Middle frontal gyrus (tissue), 1 donor: ENCODE data around the gene KRTAP9-1.
"Not testable (repeated sequence)": the region's sequence is repeated elsewhere in the genome, so short reads cannot be mapped to it uniquely, and the experiment has no call there.

Experiments used
- DNase-seq: peaks from one replicate; pipeline ENCODE4 v3.0.0-alpha.2; 2015; ENCODE audit warnings: low spot score; ENCODE audit errors: extremely low spot score

The KRTAP9-1 gene, protein sequence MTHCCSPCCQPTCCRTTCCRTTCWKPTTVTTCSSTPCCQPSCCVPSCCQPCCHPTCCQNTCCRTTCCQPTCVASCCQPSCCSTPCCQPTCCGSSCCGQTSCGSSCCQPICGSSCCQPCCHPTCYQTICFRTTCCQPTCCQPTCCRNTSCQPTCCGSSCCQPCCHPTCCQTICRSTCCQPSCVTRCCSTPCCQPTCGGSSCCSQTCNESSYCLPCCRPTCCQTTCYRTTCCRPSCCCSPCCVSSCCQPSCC

DNA sequence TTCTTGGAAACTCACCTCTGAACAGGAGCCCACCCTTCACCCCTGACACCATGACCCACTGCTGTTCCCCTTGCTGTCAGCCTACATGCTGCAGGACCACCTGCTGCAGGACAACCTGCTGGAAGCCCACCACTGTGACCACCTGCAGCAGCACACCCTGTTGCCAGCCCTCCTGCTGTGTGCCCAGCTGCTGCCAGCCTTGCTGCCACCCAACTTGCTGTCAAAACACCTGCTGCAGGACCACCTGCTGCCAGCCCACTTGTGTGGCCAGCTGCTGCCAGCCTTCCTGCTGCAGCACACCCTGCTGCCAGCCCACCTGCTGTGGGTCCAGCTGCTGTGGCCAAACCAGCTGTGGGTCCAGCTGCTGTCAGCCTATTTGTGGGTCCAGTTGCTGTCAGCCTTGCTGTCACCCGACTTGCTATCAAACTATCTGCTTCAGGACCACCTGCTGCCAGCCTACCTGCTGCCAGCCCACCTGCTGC, at the start of gene KRTAP9-1:
KRTAP9-1 (plus strand) TSS at position 51 of the 482 bp plus-strand sequence; CDS start at position 51, 0 bp downstream.
- DNase-seq, result not testable (repeated sequence)

DNA sequence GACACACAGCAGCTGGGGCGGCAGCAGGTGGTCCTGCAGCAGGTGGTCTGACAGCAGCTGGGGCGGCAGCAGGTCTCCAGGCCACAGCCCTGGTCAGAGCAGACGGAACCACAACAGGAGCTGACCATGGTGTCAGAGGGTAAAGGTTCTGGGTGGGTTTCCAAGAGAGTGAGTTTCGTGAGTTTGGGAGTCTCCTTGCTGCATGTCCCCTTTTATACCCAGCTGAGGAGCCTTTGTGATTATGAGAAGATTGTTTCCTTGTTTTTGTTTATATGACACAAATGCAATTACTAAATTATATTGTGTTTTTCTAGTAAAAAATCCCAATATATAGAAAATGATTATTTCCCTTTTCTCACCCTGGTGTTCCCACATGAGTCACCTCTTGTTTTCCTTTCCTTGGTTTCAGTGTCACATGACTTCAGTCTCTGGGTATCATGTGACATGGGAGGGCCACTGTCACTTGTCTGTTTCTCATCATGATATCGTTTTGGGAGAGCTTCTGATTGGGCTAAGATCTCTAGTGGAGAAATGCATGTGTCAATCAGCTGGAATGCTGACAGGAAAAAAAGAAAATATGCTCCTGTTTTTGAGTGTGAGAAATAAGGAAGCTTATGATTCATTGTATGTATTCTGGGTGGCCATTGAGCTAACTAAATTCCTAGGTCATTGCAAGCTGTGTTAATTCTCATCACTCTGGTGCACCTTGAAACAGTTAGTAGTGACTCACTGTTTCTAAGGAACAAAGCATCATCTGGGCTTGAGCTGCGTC, 49.1 kb upstream of the KRTAP9-1 start, which contains the start of gene KRTAP4-6:
KRTAP4-6 (minus strand) TSS at position 185 of the 772 bp plus-strand sequence; CDS start at position 128, 57 bp downstream.
- DNase-seq, result no peak

DNA sequence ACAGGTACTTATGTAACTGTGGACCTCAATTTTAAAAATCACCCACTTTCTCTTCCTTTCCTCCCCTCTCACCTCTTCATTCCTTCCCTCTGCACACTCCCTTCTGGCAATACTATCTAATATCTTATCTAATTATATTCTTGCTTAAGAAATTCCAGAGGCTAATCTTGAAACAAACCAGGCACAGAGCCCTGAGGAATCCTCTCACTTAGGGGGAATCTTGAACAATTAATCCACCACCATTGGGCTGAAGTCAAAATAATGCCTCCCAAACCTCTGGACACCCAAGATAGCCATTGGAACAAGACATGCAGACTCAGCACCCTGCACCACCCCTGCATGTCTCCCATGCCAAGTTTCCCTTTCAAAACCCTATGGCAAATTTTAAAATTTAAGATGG, 48.3 kb upstream of the KRTAP9-1 start:
- DNase-seq, result no peak

DNA sequence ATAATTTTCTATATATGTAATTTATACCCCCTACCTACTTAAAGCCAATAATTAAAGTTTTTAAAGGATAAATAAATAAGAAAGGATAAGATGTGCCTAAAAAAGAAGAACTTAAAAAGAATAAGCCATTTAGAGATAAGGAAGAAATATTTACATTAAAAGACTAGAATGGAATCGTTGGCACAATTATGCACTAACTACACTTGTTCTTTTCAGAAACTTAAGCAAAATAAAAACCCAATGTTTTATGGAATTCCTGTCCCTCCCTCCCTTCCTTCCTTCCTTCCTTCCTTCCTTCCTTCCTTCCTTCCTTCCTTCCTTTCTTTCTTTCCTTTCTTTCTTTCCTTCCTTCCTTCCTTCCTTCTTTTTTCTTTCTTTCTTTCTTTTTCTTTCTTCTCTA, 44.8 kb upstream of the KRTAP9-1 start:
- no peak for DNase-seq

DNA sequence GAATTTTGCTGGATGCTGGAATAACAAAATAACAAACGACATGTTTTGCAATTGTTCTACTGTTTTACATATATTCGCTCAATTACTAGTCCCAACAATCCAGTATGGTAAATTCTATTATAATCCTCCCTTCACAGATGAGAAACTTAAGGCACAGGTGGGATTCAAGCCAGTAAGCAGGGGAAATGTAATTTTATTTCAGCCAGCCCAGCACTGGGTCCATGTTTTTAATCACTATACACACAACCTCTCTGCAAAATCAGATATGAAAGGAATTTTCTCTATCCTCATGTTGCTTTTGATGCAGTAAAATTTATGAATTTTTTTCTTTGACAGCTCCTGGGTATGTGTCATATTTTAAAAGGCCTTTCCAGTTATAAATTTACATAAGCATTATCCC, 44.4 kb upstream of the KRTAP9-1 start:
- DNase-seq, result no peak

DNA sequence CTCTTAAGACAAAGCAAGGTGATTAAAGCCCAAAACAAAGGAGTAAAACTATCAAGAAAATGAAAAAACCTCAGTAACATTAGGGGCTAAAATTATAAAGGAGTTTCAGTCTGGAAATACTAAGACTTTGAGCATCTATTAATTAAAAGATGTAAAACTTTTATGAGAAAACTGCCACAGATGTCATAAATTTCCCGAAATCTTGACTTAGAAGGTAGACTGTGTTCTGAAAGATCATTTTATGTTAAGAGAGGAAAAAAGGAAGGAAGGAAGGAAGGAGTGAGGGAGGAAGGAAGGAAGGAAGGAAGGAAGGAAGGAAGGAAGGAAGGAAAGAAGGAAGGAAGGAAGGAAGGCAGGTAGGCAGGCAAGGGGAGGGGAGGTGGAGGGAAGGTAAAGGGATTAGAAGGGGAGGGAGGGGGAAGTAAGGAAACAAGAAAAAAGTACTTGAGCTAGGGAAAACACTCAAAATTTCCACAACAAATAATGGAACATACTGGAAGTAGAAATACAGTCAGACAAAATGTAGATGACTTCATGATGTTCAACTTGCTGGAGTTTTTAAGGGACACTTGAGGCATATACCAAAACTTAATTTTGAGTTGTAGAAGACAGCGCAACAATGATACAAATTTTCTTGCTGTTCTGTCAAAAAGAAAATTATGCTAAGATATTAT, 42.0 kb upstream of the KRTAP9-1 start:
- no peak for DNase-seq

DNA sequence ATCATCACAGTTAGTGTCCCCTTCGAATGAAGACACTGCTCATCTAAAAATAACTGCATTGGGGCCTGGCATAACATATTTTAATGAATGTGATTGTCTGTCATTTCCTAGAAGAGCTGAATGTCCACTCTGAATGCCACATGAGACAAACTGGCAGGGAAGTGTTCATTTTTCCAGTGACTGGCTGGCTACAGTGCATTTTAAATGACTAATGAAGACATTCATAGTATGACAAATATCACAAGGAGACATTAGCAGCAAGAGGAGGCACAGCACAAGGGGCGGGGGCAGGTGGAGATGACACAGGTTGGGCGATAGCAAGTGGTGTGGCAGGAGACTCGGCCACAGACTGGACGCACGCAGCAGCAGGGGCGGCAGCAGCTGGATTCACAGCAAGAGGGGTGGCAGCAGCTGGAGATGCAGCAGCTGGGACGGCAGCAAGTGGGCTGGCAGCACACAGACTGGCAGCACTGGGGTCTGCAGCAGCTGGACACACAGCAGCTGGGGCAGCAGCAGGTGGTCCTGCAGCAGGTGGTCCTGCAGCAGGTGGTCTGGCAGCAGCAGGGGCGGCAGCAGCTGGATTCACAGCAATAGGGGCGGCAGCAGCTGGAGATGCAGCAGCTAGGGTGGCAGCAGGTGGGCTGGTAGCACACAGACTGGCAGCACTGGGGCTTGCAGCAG, 40.6 kb upstream of the KRTAP9-1 start:
- not testable (repeated sequence) for DNase-seq

DNA sequence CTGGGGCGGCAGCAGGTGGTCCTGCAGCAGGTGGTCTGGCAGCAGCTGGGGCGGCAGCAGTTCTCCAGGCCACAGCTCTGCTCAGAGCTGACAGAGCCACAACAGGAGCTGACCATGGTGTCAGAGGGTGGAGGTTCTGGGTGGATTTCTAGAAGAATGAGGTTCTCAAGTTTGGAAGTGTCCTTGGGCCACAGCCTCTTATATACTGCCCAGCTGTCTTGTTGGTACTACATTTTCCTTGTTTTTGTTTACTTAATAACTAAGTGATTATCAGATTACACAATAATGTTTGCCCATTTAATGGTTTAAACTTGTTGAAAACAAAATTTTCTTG, 40.1 kb upstream of the KRTAP9-1 start, which contains the start of gene KRTAP4-5:
KRTAP4-5 (minus strand) TSS at position 174 of the 334 bp plus-strand sequence; CDS start at position 116, 58 bp downstream.
- no peak for DNase-seq

DNA sequence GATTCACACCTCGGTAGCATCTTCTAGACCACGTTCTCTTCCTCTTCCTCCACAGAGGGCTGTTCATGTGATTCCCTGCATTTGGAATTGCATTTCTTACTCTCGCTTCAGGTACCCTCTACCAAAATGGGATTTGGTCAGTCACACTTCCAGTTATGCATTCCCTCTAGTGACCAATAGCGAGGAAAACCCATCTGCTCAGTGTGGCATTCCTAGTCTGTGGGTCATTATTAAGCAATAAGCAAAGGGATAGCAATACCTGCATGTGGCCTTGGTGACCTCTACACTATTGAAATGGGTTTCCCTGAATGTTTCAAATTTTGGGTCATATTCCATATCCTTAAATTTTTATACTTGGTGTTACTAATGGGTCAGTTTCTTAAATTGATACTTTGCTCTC, 39.7 kb upstream of the KRTAP9-1 start:
- DNase-seq, result no peak

DNA sequence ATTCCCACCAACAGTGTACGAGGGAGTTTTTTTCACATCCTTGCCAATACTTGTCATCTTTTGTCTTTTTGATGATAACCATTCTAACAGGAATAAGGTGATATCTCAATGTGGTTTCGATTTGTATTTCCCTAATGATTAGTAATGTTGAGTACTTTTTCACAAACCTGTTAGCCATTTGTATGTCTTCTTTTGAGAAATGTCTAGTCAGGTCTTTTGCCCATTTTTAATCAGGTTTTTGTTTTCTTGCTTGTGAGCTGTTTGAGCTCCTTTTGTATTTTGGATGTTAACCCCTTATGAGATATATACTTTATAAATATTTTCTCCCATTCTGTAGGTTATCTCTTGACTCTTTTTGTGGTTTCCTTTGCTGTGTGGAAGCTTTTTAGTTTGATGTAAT, 38.2 kb upstream of the KRTAP9-1 start:
- DNase-seq, result no peak

DNA sequence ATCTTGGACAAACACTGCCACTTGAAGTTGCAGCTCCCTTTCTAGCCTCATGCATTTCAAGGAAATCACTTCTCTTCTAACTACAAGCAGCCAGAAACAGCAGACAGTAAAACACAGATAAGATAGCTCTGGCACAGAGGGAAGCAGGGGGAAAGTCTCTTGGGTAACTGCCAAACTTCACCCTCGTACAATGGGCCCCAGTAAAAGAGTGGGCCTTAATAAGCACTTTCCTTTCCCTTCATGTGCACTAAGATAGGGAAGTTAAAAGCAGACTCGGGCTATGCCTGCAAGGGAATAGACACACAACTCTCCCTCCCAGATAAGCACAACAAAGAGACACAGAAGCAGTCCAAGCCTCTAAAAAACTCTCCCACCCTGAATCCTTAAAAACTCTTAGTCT, 35.8 kb upstream of the KRTAP9-1 start:
- no peak for DNase-seq

DNA sequence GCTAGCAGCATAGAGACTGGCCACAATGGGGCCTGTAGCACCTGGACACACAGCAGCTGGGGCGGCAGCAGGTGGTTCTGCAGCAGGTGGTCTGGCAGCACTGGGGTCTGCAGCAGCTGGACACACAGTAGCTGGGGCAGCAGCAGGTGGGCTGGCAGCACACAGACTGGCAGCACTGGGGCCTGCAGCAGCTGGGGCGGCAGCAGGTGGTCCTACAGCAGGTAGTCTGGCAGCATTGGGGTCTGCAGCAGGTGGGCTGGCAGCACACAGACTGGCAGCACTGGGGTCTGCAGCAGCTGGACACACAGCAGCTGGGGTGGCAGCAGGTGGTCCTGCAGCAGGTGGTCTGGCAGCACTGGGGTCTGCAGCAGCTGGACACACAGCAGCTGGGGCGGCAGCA, 29.5 kb upstream of the KRTAP9-1 start:
- DNase-seq, result not testable (repeated sequence)

DNA sequence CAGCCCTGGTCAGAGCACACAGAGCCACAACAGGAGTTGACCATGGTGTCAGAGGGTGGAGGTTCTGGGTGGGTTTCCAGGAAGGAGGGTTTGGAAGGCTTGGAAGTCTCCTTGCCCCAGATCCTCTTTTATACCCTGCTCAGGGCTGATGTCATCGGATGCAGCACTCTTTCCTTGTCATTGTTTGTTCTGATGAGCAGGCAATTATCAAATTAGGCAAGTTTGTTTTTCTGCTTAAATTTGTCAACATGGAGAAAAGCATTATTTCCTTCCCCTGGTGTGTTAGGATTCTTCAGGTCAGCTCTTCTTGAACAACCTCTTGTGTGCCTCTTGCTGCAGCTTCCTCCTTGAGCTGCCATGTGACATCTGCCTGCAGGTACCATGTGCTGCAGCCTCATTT, 29.0 kb upstream of the KRTAP9-1 start, which contains the start of gene KRTAP4-4:
KRTAP4-4 (minus strand) TSS at position 101 of the 400 bp plus-strand sequence; CDS start at position 44, 57 bp downstream.
- DNase-seq, result no peak

DNA sequence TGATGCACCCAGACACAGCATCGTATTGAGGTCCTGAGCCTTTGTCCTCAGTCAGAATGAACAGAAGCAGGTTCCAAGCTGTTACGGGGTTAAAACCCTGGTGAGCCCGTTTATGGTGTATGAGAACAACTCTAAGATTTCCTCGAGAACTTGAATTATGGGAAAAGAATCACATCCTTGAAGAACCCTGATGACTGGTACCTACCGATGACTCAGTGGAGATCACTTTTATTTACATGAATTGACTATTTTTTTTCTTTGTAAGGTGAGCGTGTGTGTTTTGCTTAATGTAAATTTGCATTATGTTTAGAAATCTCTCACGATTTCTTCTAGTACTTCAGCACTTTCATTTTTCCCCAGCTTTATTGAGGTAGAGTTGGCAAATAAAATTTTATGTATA, 25.9 kb upstream of the KRTAP9-1 start:
- DNase-seq, result no peak

DNA sequence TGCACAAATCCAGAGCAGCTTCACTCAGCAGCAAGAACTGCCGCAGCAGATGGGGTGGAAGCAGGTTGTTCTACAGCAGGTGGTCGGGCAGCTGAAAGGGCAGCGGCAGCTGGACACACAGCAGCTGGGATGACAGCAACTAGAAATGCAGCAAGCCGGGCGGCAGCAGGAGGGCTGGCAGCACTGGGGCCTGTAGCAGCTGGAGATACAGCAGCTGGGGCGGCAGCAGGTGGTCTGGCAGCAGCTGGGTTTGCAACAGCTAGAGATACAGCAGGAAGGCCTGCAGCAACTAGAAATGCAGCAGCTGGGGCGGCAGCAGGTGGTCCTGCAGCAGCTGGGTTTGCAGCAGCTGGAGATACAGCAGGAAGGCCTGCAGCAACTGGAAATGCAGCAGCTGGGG, 22.1 kb upstream of the KRTAP9-1 start:
- DNase-seq, result no peak

DNA sequence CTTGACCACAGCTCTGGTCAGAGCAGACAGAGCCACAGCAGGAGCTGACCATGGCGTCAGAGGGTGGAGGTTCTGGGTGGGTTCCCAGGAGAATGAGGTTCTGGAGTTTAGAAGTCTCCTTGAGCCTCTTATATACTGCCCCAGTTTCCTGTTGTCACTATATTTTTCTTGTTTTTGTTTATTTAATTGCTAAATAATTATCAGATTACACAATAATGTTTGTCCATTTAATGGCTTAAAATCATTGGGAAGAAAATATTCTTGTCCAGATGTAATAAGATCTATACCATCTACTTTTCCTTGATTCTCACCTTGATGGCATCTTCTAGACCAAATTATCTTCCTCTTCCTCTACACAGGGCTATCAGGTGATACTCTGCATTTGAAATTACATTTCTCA, 21.6 kb upstream of the KRTAP9-1 start, which contains the start of gene KRTAP4-3:
KRTAP4-3 (minus strand) TSS at position 101 of the 400 bp plus-strand sequence; CDS start at position 52, 49 bp downstream.
- no peak for DNase-seq

DNA sequence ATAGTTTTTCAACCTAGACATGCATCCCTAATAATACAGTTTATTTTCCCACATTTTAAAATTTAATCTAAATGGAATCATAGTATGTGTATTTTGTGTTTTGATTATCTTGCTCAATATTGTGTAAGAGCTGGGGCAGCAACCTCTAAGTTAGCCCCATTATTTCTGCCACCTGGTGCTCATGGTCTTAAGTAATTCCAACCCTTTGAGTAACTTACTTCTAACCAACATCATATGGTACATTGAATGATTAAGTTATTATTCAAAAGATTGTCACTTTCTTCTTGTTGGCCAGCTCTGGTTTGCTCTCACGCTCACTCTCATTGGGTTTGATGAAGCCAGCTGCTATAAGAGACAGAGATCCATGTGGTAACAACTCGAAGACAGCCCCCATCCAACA, 17.8 kb upstream of the KRTAP9-1 start:
- no peak for DNase-seq

DNA sequence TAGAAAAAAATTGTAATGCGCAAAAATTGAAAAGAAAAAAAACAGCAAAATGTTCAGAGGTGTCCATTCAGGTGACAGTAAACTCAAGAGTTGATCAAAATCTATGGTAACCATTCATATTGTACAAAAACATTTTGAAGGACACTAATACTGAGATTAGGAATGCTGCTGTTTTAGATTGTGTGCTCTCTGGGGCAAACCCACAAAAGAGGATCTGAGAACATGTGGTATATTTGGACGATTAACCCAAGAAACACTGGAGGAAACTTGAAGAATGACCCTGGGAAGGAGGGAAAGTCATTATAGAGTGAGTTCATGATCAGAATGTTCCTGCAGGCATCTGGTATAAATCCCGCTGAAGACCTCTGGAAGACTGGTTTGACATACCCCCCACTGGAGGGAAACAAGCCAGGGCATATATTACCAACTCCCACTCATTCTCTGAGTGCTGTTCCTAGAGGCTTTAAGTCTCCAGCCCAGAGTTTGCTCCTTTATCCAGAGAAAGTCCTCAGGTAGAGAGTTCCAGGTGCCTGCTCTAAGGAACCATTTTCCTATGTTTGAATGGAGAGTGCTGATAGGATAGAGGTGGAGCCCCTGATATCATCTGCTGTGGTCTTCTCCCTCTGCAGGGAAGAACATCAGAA, 12.8 kb upstream of the KRTAP9-1 start:
- no peak for DNase-seq

DNA sequence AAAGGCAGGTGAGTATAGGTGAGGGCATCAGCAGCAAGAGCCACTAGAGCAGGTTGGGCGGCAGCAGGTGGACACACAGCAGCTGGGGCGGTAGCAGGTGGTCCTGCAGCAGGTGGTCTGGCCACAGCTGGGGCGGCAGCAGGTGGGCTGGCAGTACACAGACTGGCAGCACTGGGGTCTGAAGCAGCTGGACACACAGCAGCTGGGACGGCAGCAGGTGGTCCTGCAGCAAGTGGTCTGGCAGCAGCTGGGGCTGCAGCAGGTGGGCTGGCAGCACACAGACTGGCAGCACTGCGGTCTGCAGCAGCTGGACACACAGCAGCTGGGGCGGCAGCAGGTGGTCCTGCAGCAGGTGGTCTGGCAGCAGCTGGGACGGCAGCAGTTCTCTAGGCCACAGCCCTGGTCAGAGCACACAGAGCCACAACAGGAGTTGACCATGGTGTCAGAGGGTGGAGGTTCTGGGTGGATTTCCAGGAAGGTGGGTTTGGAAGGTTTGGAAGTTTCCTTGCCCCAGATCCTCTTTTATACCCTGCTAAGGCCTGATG, 11.9 kb upstream of the KRTAP9-1 start, which contains the start of gene KRTAP4-2:
KRTAP4-2 (minus strand) TSS at position 495 of the 545 bp plus-strand sequence; CDS start at position 438, 57 bp downstream.
- no peak for DNase-seq

DNA sequence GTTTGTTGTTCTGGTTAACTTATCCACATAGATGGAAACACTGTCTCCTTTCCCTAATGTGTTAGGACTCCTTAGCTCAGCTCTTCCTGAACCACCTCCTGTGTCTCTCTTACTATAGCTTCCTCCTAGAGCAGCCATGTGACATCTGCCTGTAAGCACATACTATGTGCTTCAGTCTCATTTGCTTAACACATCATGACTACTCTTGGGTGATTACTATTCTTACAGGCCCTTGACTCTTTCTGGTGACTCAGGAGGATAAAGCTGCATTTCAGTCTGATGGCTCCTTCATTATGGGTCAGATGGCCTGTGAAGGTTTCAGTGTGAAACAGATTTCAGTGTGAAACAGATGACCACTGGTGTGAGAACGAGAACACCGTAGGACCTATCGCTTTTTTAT, 11.3 kb upstream of the KRTAP9-1 start:
- no peak for DNase-seq
